DMS114 treated with DMSO at 0.1 percent for 48 hours (cell line): ENCODE data around the gene NACAD.
"Not testable (repeated sequence)": the region's sequence is repeated elsewhere in the genome, so short reads cannot be mapped to it uniquely, and the experiment has no call there.

Experiments used
- DNase-seq: peaks from one replicate; lab custom pipeline; 2025; ENCODE audit not compliant: unreplicated experiment; lab: John Stamatoyannopoulos, UW

The NACAD gene

DNA sequence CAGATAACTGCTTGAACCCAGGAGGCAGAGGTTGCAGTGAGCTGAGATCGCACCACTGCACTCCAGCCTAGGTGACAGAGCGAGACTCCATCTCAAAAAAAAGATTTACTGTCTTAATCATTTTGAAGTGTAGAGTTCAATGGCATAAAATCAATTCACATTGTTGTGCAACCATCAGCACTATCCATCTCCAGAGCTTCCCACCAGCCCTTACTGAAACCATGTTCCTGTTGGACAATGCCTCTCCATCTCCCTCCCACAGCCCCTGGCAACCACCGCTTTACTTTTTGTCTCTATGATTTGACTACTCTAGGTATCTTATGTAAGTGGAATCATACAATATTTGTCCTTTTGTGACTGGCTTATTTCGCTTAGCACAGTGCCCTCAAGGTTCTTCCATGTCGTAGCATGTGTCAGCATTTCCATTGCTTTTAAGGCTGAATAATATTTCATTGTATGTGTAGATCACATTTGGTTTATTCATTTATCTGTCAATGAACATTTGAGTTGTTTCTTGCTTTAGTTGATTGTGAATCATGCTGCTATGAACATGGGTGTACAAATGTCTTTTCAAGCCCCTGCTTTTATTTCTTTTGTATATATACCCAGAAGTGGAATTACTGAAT lies 33.1 kb downstream of the NACAD start:
- no peak for DNase-seq

GRCh38 chr7:45055016-45055415 lies 33.8 kb downstream of the NACAD start:
- no peak for DNase-seq

GRCh38 chr7:45054442-45054841 lies 34.3 kb downstream of the NACAD start:
- no peak for DNase-seq

GRCh38 chr7:45053941-45054340 lies 34.8 kb downstream of the NACAD start:
- DNase-seq = no peak

DNA sequence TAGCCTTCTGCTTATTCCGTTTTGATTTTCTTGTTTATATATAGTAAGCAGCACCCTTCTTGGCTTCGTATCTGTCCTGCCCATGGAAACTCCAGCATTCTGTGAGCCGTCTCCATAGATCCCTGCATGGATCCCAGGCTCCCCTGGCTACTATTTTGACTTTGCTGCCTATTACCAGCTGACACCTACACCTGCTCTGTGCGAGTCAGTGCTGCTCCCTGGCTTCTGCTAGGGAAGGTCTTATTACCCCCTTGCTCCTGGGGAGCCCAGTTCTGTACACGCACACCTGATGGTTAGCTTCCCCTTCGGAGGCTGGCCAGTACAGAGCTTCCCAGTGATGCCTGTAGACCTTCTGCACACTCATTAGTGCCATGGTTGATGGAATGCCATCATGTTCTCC lies 35.4 kb downstream of the NACAD start:
- DNase-seq = no peak

DNA sequence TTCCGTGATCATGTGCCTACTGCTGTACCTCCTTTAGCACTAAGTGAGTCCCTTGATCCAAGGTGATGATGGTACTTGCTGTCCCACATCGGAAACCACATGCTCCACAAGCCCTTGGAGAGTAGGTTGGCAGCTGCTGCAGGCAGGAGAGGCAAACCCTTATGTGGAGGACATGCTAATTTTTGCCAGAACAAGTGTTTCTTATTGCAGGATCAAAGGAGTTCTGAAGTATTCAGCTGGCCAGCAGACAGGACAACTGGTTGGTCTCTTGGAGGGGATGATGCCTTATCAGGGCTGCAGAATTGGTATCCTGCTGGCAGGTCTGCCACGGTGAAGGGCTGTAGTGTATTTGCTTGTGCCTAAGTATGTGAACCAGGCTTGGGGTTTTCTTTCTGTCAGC lies 36.8 kb downstream of the NACAD start:
- no peak for DNase-seq

GRCh38 chr7:45050198-45050597 lies 38.6 kb downstream of the NACAD start:
- no peak for DNase-seq

DNA sequence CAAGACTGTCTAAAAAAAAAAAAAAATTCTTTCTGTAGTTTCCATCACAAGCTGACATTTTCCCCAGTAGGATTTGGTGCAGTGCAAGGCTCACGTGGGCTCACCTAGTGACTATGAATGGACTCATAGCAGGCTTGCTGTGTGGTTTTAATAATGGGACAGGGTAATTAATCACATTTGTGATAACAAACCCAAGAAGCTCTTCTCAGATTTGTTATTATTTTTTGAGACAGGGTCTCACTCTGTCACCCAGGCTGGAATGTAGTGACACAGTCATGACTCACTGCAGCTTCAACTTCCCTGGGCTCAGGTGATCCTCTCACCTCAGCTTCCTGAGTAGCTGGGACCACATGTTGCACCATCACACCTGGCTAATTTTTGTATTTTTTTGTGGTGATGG lies 40.0 kb downstream of the NACAD start:
- no peak for DNase-seq

DNA sequence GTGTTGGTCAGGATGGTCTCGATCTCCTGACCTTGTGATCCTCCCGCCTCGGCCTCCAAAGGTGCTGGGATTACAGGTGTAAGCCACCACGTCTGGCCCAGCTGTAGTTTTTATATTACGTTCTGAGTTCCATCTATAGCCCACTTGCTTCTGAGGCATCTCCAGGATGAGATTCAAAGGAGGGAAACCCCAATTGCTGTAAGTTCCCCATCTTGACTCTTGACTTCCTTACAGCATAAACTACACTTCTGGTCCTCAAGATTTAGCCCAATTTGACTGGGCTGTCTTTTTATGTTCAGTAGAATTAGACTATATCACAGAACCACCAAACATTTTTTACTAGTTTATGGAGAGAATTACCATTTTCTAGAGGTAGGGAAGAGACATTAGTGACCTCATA lies 44.4 kb downstream of the NACAD start:
- DNase-seq = no peak

DNA sequence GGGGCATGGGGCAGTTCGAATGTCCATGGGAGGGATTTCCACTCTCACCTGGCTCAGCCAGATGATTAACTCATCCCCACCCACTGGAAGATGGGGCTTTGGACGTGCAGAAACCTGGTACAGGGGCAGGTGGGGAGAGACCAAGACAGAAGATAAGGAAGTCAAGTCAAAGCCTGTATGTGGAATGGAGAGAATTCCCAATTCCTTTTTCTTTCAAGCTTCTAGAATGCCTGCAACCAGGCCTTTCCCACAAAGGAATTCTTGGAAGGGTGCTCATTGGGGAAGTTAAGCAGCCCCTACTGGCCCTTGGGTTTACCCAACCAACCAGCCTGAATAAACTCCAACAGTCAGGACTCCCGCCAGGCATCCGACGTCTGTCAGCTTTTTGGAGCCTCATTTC lies 49.7 kb downstream of the NACAD start:
- no peak for DNase-seq

DNA sequence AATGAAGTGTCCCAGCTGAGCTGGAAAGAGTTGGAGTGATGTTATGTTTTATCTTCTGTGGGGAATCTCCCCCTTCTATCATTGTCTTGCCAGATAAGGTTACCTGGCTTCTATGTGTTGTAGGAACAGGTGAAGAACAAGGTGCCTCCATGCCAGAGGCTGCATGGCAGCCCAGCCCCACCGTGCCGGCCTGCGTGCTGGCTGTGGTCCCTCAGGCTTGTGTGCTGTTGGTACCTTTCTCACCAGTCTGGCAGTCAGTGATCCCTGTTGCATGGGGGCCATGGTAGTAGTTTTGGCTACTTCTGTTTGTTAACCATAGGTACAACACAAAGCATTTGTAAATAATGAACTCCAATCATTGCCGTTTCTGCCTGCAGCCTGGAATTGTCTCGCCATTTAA lies 50.9 kb downstream of the NACAD start:
- DNase-seq = no peak

DNA sequence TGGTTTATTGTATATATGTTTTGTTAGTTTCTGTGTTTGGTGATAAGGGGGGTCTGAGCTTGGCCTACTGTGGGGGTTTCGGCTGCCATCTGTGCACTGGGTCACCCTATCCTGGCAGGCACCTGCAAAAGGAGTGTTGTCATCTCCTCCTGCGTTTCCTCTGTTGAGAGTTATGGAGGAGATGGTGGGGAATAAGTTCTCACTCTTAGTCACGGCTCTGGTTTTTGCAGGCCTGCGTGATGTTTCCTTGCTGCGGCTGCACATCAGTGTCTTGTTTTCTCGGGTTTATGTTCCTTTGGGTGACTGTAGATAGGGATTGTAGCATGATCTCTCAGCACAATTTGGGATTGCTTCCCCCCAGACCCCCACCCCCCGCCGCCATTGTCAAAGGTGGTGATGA lies 52.0 kb downstream of the NACAD start:
- no peak for DNase-seq

- DNase-seq = no peak
Measured at GRCh38 chr7:45036317-45036716, 52.5 kb downstream of the NACAD start.

- DNase-seq = no peak
Measured at GRCh38 chr7:45035893-45036292, 52.9 kb downstream of the NACAD start.

DNA sequence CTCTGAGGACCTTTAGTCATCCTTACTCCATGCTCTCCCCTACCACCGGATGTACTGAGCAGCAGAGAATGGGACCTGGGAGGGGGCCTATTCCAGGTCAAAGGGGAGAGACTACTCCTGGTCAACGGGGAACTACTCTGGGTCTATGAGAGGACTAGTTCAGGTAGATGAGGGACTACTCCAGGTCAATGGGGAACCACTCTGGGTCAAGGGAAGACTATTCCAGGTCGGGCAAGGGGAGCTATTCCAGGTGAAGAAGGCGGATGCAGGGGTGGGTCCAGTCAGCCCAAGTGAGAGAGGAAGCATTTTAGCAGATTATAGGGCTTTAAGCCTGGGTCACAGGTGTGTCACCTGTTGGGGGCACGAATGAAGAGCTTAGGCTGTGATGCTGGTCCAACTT lies 53.4 kb downstream of the NACAD start:
- no peak for DNase-seq

DNA sequence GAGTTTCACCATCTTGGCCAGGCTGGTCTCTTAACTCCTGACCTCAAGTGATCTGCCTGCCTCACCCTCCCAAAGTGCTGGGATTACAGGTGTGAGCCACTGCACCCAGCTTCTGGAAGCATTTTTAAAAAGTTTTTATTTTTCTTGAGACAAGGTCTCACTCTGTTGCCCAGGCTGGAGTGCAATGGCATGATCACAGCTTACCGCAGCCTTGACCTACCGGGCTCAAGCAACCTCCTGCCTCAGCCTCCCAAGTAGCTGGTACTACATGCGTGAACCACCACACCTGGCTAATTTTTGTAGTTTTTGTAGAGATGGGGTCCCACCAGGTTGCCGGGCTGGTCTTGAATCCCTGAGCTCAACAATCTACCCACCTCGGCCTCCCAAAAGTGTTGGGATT lies 54.1 kb downstream of the NACAD start:
- DNase-seq = not testable (repeated sequence)

GRCh38 chr7:45033931-45034290 lies 54.9 kb downstream of the NACAD start:
- no peak for DNase-seq

DNA sequence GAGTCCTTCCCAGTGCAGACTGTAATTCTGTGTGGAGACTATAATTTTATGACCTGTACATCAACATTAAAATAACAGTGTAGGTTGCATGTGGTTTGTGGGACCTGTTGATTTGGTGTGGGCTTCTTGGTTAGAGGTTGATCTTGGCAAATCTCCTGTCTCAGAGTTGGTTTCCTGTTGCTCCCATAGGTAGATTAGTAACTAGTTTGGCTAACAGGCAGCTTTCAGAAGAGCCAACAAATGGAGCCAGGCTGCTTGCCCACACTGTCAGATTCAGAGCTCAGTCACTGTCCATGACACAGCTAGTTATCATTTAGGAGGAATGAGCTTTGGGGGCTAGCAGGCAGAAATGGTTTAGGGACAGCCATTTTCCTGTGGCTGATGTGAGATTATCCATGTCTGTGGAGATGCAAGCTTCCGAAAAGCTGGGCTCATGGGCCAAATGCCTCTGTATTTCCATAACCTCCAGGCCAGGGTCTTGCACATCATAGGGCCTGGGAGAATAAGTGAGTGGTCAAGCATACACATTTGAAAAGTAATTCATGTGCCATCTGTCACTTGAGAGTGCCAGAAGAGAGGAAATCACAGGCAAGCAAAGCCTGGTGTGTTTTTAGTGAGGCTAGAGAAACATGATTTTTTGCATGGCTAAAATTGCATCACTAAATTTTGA lies 55.4 kb downstream of the NACAD start:
- DNase-seq = no peak

DNA sequence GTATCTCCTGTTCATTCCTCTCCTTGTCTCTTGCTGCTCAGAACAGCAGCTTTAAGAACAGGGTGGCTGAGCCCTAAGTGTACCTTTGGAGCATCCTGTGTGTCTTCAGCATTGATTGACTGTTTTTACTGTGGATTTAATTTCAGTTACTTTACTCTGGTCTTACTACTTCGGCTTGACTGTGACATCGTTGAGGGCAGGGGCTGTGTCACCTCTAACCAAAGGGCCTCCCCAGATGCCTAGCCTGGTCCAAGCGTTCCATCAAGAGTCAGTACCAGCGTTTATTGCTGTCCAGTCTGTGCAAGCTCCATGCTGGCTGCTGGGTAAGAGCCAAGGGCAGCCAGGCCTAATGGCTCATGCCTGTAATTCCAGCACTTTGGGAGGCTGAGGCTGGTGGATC lies 56.3 kb downstream of the NACAD start:
- no peak for DNase-seq

- DNase-seq = no peak
Measured at GRCh38 chr7:45031829-45032228, 56.9 kb downstream of the NACAD start.
